HG03342 (cell line): Measurements from ENCODE around the gene IL4R.
"Not testable (repeated sequence)": the region's sequence is repeated elsewhere in the genome, so short reads cannot be mapped to it uniquely, and the experiment has no call there.

Source experiments
- ATAC-seq: cut with Tn5 transposase; IDR thresholded peaks from one replicate; pipeline ENCODE4 v1.9.1; 2021; ENCODE audit warnings: mild to moderate bottlenecking, moderate library complexity; ENCODE audit not compliant: unreplicated experiment

Gene IL4R

GRCh38 chr16:27327586-27327915 is 13.8 kb downstream of the IL4R start:
- no peak for ATAC-seq

- ATAC-seq: no peak
These were observed 15.2 kb downstream of the IL4R start for GRCh38 chr16:27328937-27329336.

- ATAC-seq: not testable (repeated sequence)
These were observed 15.8 kb downstream of the IL4R start for GRCh38 chr16:27329376-27330079.

GRCh38 chr16:27330542-27330941 is 16.8 kb downstream of the IL4R start:
- ATAC-seq: no peak

- no peak for ATAC-seq
These were observed 18.3 kb downstream of the IL4R start for GRCh38 chr16:27332105-27332504.

GRCh38 chr16:27333104-27333503 is 19.3 kb downstream of the IL4R start:
- no peak for ATAC-seq

- no peak for ATAC-seq
These were observed 19.8 kb downstream of the IL4R start for GRCh38 chr16:27333549-27333948.

- ATAC-seq: no peak
These were observed 20.5 kb downstream of the IL4R start for GRCh38 chr16:27334192-27334764.

GRCh38 chr16:27334838-27335237 is 21.1 kb downstream of the IL4R start:
- ATAC-seq: no peak

GRCh38 chr16:27335349-27336053 is 21.7 kb downstream of the IL4R start:
- no peak for ATAC-seq

- no peak for ATAC-seq
These were observed 23.2 kb downstream of the IL4R start for GRCh38 chr16:27337024-27337423.

GRCh38 chr16:27339180-27339579 is 25.4 kb downstream of the IL4R start:
- ATAC-seq: no peak

- ATAC-seq: no peak
These were observed 26.9 kb downstream of the IL4R start for GRCh38 chr16:27340654-27341053.

GRCh38 chr16:27341549-27341948 is 27.8 kb downstream of the IL4R start:
- ATAC-seq: no peak

- ATAC-seq: no peak
These were observed 28.2 kb downstream of the IL4R start for GRCh38 chr16:27341971-27342370.

- ATAC-seq: no peak
These were observed 30.9 kb downstream of the IL4R start for GRCh38 chr16:27344721-27345120.

GRCh38 chr16:27345201-27345600 is 31.4 kb downstream of the IL4R start:
- no peak for ATAC-seq

GRCh38 chr16:27346819-27347218 is 33.0 kb downstream of the IL4R start:
- no peak for ATAC-seq

- no peak for ATAC-seq
These were observed 34.3 kb downstream of the IL4R start for GRCh38 chr16:27347930-27348685.

- no peak for ATAC-seq
These were observed 35.5 kb downstream of the IL4R start for GRCh38 chr16:27349276-27349675.

- ATAC-seq: no peak
These were observed 36.2 kb downstream of the IL4R start for GRCh38 chr16:27350006-27350405.

- ATAC-seq: no peak
These were observed 38.2 kb downstream of the IL4R start for GRCh38 chr16:27351989-27352388.
